Measurements from ENCODE around the gene ZDHHC14. TPM values are rescaled to one million over a fixed set of nuclear protein-coding genes. Genes with fewer than 3 reads are reported as not detected.
A peak's percentile ranks its signal among the peaks of the same experiment; 100 is the strongest.

The ZDHHC14 gene
- total RNA-seq, 1 experiment from 2014 or later, result 3.8 TPM

DNA sequence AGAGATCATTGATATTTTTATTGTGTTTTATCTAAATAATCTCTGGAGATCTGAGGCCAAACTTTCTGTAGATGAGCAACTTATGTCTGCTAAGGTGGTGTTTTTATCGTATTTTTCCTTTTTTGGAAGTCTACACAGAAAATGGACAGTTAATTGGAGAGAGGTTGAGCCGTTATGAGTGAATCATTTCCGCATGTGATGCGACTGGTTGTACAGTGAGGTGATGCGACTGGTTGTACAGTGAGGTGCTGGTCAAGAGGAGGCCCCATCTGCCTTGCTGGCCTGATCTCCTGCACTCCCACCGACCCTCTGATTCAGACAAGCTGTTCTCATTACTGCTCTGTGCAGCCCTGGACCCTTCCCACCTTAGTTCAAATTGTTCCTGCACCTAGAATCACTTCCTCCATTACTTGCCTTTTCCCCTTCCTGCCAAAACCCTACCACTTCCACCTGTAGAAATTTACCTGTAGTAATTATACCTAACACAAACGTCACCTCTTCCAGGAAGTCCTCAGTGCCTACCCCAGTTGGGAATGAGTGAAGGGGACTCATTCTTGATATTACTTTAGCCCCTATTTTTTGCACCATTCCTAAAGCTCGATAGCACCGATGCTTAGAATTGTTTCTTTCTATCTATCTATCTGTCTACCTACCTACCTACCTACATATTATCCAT is 100.3 kb downstream of the ZDHHC14 start:
- DNase-seq (ENCODE audit: low spot score), result no peak
- in situ Hi-C loops (cut with HindIII; ENCODE audit: low sequenced_read_pairs), result no loop called here

DNA sequence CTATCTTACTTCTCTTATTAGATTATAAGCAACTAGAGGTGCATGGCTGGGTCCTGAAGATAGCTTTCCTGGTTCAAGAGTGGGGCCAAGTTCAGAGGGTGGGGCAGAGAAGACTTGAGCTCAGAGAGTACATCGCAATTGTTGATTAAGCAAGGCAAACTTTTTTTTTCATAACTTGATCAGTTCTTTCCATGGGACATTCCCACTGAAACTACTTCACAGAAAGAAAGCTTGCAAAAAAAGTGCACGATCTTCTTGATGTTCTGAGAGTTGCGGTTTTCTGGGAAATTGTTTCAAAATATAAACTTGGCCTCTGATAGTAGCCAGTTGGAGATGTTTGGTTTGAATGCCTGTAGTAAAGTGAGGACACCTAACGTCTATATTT is 100.9 kb downstream of the ZDHHC14 start:
- in situ Hi-C loops (cut with HindIII; ENCODE audit: low sequenced_read_pairs), result no loop called here

GRCh38 chr6:157483770-157484169 is 102.8 kb downstream of the ZDHHC14 start:
- DNase-seq (ENCODE audit: low spot score), result no peak
- in situ Hi-C loops (cut with HindIII; ENCODE audit: low sequenced_read_pairs), result no loop called here

More for the DNA sequence above, 100.9 kb downstream of the ZDHHC14 start:
- no peak for DNase-seq (ENCODE audit: low spot score)

GRCh38 chr6:157484181-157484580 is 103.2 kb downstream of the ZDHHC14 start:
- DNase-seq (ENCODE audit: low spot score), result no peak
- in situ Hi-C loops (cut with HindIII; ENCODE audit: low sequenced_read_pairs), result no loop called here

DNA sequence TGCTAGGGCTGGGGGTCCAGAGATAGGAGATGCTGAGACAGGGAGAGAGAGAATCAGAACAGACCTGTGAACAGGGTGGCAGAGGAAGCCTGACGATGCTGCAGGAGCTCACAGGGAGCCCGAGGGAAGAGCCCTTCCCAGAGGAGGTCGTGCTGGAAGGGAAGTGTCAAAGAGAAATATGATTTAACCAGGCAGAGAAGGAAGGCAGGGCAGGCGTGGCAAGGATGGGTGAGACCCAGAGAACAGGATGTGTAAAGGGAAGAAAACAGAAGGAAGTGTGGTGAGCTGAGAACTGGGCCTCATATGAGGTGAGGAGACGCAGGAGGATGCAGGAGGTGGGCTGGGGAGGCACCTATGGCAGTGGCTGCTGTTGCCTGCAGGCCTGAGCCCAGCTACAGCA is 105.6 kb downstream of the ZDHHC14 start:
- in situ Hi-C loops (cut with HindIII; ENCODE audit: low sequenced_read_pairs), result no loop called here
- no peak for DNase-seq (ENCODE audit: low spot score)

GRCh38 chr6:157487110-157487773 is 106.3 kb downstream of the ZDHHC14 start:
- in situ Hi-C loops (cut with HindIII; ENCODE audit: low sequenced_read_pairs), result no loop called here
- DNase-seq (ENCODE audit: low spot score), result no peak

- no peak for DNase-seq (ENCODE audit: low spot score)
- in situ Hi-C loops (cut with HindIII; ENCODE audit: low sequenced_read_pairs), result no loop called here
These were observed 107.1 kb downstream of the ZDHHC14 start for GRCh38 chr6:157488058-157488457.

DNA sequence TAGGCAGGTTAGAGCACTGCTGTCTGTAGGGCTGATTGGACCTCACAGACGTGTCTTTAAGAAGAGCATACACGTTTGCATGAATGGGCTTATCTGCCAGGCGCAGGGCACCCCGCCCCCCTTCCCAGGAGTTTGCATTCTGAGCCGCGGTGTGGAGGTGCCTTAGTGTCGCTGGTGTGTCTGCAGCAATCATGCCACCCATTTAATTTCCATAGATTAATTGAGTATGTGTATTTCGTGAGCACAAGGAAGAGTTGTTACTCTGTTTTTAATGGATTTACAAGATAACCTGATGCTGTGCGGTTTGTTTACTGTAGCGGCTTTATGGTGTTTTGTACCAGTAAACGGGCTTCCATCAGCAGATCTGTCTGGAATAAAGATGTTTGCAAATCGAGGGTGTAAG is 107.7 kb downstream of the ZDHHC14 start:
- in situ Hi-C loops (cut with HindIII; ENCODE audit: low sequenced_read_pairs), result no loop called here
- DNase-seq (ENCODE audit: low spot score), result no peak

- DNase-seq (ENCODE audit: low spot score), result no peak
- in situ Hi-C loops (cut with HindIII; ENCODE audit: low sequenced_read_pairs), result no loop called here
These were observed 109.8 kb downstream of the ZDHHC14 start for GRCh38 chr6:157490611-157491269.

DNA sequence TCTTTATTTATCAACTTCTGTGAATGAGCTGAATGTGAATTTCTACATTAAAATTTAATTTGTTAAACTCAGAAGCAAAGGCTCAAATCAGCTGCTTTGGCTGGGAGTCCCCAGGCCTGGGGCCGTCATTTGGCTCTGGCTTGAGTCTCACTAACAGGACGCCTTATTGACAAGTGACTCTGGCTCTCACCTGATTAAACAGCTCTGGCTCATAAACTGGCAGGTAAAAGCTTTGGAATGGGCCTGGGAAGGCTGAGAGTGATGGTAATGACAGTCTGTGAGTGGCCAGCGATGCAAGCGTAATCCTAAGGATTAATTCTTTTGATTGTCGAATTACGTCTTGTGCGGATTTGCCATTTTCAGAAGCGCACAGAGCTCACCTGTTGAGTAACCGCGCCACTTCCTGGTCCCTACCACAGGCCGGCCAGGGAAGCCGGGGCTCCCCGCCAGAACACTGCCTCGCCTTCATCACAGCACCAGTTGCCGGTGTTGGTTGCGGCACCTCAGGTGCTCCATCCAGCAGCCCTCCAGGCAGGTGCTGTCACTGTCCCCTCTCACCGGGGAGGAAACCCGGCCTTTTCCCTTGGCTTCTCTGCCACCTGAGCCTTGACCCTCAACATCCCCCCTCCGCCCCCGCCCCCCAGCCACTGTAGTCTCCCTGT is 110.7 kb downstream of the ZDHHC14 start:
- DNase-seq (ENCODE audit: low spot score), result no peak

GRCh38 chr6:157492249-157492648 is 111.3 kb downstream of the ZDHHC14 start:
- in situ Hi-C loops (cut with HindIII; ENCODE audit: low sequenced_read_pairs), result no loop called here

More for the DNA sequence above, 110.7 kb downstream of the ZDHHC14 start:
- in situ Hi-C loops (cut with HindIII; ENCODE audit: low sequenced_read_pairs), result no loop called here

GRCh38 chr6:157492741-157493140 is 111.8 kb downstream of the ZDHHC14 start:
- no peak for DNase-seq (ENCODE audit: low spot score)
- in situ Hi-C loops (cut with HindIII; ENCODE audit: low sequenced_read_pairs), result no loop called here

More at GRCh38 chr6:157492249-157492648, 111.3 kb downstream of the ZDHHC14 start:
- no peak for DNase-seq (ENCODE audit: low spot score)

DNA sequence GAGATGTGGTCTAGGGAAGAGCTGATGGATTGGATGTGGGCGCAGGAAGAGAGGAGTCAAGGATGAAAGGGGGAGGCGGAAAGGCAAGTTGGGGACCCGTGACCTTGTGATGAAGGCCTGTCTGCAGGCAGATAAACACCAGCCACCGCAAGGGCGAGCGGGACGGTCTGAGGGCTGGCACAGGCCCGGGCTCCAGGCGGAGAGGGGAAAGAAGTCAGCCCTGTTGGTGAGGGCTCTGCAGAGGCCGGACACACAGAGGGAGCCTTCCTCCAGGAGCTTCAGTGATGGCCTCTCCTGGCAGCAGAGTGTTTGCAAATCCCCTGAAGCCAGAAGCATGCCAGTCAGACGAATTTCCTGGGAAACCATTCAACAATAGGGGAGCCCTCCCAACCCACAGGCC is 112.2 kb downstream of the ZDHHC14 start:
- no peak for DNase-seq (ENCODE audit: low spot score)
- in situ Hi-C loops (cut with HindIII; ENCODE audit: low sequenced_read_pairs), result no loop called here

DNA sequence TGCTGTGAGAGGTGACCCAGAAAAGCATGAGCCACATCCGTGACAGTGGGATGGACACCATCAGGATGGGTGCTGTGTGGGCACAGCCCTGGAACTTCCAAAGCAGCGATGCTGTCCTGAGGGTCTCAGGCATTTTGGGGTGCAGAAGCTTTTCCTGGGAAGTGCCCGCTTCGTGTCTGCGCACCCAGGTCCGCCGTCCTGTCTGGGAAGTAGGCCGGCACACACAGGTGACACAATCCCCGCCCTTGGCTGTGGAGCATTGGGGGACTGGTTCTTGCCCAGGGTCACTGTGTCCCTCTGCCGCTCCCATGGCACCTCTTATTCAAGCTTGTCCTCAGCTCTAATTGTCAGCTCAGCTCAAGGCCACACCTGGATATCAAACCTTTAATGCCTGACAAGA is 112.6 kb downstream of the ZDHHC14 start:
- in situ Hi-C loops (cut with HindIII; ENCODE audit: low sequenced_read_pairs), result no loop called here
- DNase-seq (ENCODE audit: low spot score), result no peak

- in situ Hi-C loops (cut with HindIII; ENCODE audit: low sequenced_read_pairs), result no loop called here
- DNase-seq (ENCODE audit: low spot score), result peak; percentile 92
These were observed 113.2 kb downstream of the ZDHHC14 start for GRCh38 chr6:157494132-157494710.

GRCh38 chr6:157496534-157497095 is 115.6 kb downstream of the ZDHHC14 start:
- in situ Hi-C loops (cut with HindIII; ENCODE audit: low sequenced_read_pairs), result no loop called here
- no peak for DNase-seq (ENCODE audit: low spot score)

- no peak for DNase-seq (ENCODE audit: low spot score)
- in situ Hi-C loops (cut with HindIII; ENCODE audit: low sequenced_read_pairs), result no loop called here
These were observed 116.6 kb downstream of the ZDHHC14 start for GRCh38 chr6:157497579-157497978.

DNA sequence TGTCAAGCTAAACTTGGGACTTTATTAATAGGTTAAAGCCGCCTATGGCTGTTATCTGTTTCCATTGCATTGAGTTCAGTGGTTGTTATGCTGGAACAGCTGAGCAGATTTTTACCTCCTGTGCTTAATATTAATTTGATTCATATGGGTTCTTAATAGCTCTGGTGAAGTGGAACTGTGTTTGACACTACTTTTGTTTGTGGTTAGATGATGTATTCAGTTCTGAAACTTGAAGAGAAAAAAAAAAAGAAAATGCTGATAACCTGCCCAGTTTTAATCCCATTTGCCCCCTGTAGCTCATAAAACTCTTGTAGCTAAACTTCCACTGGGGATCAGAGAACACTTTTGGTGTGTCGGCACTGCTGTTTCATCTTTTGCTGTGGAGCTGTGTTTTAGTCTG is 117.8 kb downstream of the ZDHHC14 start:
- in situ Hi-C loops (cut with HindIII; ENCODE audit: low sequenced_read_pairs), result no loop called here
- no peak for DNase-seq (ENCODE audit: low spot score)

GRCh38 chr6:157500022-157500421 is 119.0 kb downstream of the ZDHHC14 start:
- no peak for DNase-seq (ENCODE audit: low spot score)
- in situ Hi-C loops (cut with HindIII; ENCODE audit: low sequenced_read_pairs), result no loop called here
